ENCODE data around the gene SRP68. TPM values are rescaled to one million over a fixed set of nuclear protein-coding genes. Genes with fewer than 3 reads are reported as not detected.

The SRP68 gene
- polyA plus RNA-seq (2011; rRNA removed) (123 and 139 TPM in 2 replicates), polyA plus RNA-seq (2017; fragmentation: RNase III; extraction: RNeasy Plus Mini Kit Qiagen cat#74134 plus additional on column Dnase treatment) (113 to 123 TPM (median 121 TPM) in 3 replicates), polyA minus RNA-seq (2011; rRNA and poly(A)+ RNA removed) (72.3 and 73.5 TPM in 2 replicates)
- polyA plus RNA-seq (2012; cell fraction: cytosol; rRNA removed), result 65.6 and 74.0 TPM in 2 replicates
- polyA plus RNA-seq (2012; cell fraction: nucleus; rRNA removed), result 52.8 and 87.8 TPM in 2 replicates

- TF ChIP-seq HEYL (CRISPR knock-in tag; IDR thresholded peaks at IDR 0.05) (no peak), JUN (IDR thresholded peaks at IDR 0.05) (peak in 1 of 2 experiments; percentile 95; a peak in 4 of 5 replicates), FOXS1 (CRISPR knock-in tag; IDR thresholded peaks at IDR 0.05) (no peak), CEBPB (IDR thresholded peaks at IDR 0.05) (no peak), BCL3 (IDR thresholded peaks at IDR 0.05) (peak; percentile 86), GATA3 (IDR thresholded peaks at IDR 0.05; ENCODE audit: borderline replicate concordance) (0 out of 2 replicates have a peak, but pooled peaks have one; percentile 49), CBX8 (IDR thresholded peaks at IDR 0.05) (no peak), MAFK (IDR thresholded peaks at IDR 0.05; ENCODE audit: partially characterized antibody) (no peak), USF2 (IDR thresholded peaks at IDR 0.05) (0 out of 2 replicates have a peak, but pooled peaks have one; percentile 6), MYC (IDR thresholded peaks at IDR 0.05; ENCODE audit: borderline replicate concordance, low read length) (peak; percentile 77; the same call in 1 of the 2 replicates), ZFP36 (IDR thresholded peaks at IDR 0.05; ENCODE audit: borderline replicate concordance, partially characterized antibody) (no peak), CHD4 (IDR thresholded peaks at IDR 0.05; ENCODE audit: borderline replicate concordance) (no peak), POLR2A (IDR thresholded peaks at IDR 0.05; ENCODE audit: low read length) (peak; percentile 93), ATOH8 (CRISPR knock-in tag; IDR thresholded peaks at IDR 0.05; ENCODE audit: low read depth) (peak; percentile 54; the same call in 1 of the 2 replicates), HMGXB4 (CRISPR knock-in tag; IDR thresholded peaks at IDR 0.05; ENCODE audit: borderline replicate concordance) (no peak), NR3C1 (IDR thresholded peaks at IDR 0.05) (no peak), MAX (IDR thresholded peaks at IDR 0.05) (peak; percentile 94), ZSCAN20 (CRISPR knock-in tag; IDR thresholded peaks at IDR 0.05) (no peak), CTCF (IDR thresholded peaks at IDR 0.05) (no peak), SREBF2 (IDR thresholded peaks at IDR 0.05) (no peak), RAD21 (conservative IDR thresholded peaks at IDR 0.05 in 1 of 2, IDR thresholded peaks at IDR 0.05 in 1 of 2) (no peak), E2F6 (IDR thresholded peaks at IDR 0.05; ENCODE audit: borderline replicate concordance, low read depth) (peak; percentile 81), TFCP2L1 (CRISPR knock-in tag; IDR thresholded peaks at IDR 0.05) (no peak), POLR2AphosphoS2 (conservative IDR thresholded peaks at IDR 0.05; ENCODE audit: low read length) (no peak), KDM5A (IDR thresholded peaks at IDR 0.05) (peak; percentile 89), PHF8 (IDR thresholded peaks at IDR 0.05; ENCODE audit: borderline replicate concordance, low read depth) (peak; percentile 84), HES2 (IDR thresholded peaks at IDR 0.05) (no peak)
- Histone ChIP-seq H3K4me1 (peaks cover 33% of the 10 kb centered on the region), H3K4me2 (peak within 1 kb of the TSS; percentile 97), H3K27ac (peak within 1 kb of the TSS; percentile 87 to 88), H3K4me3 (peak within 1 kb of the TSS; percentile 82), H3K9me3 (no peaks in the 10 kb centered on the region)
- DNase-seq (ENCODE audit: low read depth in 1 of 2, low spot score in 1 of 2) (peak; percentile 95 to 98), ATAC-seq (peak; percentile 93 to 98), FAIRE-seq (no peak)
- POLR2A ChIA-PET, result interaction anchor here (0.6 to 1.0 kb wide), 9 partner anchors 9 to 167 kb away, joined by 3 to 11 read pairs (median 4); partner anchors contain the start of gene MRPL38
- 3% methylated on average over 54 of the region's 57 CpGs for WGBS (ENCODE audit: missing lambda C conversion rate)
- CTCF ChIA-PET, result interaction anchor here (2.0 kb wide), 1 partner anchor 207 kb away, joined by 7 read pairs; no protein-coding TSS in a partner anchor
Observed at GRCh38 chr17:76072148-76072858, at the start of gene SRP68. TSS of gene SRP68 (minus strand) at chr17:76072517. CDS start at chr17:76072491, 26 bp downstream.

Measured in A549 (cell line).